Measurements from ENCODE around the gene PRODH2.
"Not testable (repeated sequence)": the region's sequence is repeated elsewhere in the genome, so short reads cannot be mapped to it uniquely, and the experiment has no call there.

PRODH2 gene

DNA sequence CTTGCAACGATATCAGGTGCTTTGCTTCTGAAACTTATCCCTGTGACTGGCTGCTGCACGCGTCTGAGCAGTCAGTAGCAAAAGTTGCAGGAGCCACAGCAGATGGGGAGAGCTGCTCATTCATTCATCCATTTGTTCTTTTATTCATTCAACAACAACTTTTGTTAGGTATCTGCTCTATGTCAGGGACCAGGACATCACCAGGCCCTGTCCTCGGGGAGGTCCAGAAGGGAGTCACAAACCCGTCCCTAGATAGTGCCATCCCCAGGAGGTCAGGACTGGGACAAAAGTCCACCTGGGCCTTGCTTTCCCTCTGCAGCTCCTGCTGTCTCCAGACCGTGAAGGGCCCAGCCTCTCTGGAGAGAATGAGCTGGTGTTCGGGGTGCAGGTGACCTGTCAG is 34.7 kb downstream of the PRODH2 start:
- DNase-seq, result no peak

DNA sequence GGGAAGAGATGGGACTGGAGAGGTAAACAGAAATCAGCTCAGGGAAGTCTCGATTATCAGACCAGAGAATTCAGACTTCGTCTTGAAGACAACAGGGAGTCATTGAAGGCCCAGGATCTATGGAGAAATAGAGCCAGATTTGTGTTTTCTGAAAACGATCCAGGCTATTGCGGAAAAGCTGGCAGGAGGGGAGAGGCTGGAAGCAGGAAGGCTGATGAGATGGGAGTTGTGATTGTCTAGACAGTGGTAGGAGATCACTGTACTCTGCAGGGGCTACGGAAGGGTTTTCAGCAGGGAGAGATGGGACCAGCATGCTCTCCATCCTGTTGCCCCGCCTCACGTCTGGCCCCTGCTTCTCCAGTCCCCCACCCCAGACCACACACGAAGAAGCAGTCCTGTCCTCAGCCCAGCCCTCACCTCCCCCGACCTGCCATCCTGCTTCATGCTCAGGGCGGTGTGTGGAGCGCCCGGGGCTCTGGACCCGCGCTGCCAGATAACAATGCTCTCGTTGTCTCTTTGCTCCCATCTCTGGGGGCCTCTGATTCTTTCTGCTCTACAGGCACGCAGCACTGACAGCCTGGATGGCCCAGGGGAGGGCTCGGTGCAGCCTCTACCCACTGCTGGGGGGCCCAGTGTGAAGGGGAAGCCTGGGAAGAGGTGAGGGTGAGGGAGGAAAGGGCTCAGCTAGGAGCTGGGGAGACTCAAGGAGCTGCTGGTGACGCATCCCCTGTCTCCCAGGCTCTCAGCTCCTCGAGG is 35.4 kb downstream of the PRODH2 start:
- no peak for DNase-seq

DNA sequence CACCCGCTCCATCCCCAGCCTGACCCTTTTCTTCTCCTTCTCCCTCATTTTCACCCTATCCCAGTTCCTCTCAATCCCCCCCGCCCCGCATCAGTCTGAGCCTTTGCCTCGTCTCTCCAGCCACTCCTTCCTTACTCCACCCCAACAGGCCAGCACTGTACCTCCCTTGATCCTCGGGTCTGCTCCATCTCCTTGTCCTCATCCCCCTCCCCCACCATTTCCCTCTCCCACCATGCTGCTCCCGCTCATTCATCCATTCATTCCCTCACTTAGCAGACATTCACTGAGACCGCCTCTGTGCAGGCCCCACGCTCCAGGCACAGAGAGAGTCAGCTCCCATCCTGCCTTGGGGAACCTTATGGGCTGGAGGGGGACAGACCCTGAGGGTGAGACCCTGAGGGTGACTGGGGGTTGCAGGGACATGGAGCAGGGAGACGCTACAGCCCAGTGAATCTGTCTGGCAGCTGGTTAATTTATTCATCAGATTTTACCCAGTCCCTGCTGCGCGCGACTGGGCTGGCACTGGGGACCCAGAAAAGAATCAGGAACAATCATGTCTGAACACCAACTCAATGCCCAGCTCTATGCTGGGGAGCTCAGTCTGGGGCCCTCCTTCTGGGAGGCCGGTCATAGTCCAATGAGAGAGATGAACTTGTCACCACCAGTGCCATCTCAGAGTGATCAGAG is 36.4 kb downstream of the PRODH2 start:
- no peak for DNase-seq

DNA sequence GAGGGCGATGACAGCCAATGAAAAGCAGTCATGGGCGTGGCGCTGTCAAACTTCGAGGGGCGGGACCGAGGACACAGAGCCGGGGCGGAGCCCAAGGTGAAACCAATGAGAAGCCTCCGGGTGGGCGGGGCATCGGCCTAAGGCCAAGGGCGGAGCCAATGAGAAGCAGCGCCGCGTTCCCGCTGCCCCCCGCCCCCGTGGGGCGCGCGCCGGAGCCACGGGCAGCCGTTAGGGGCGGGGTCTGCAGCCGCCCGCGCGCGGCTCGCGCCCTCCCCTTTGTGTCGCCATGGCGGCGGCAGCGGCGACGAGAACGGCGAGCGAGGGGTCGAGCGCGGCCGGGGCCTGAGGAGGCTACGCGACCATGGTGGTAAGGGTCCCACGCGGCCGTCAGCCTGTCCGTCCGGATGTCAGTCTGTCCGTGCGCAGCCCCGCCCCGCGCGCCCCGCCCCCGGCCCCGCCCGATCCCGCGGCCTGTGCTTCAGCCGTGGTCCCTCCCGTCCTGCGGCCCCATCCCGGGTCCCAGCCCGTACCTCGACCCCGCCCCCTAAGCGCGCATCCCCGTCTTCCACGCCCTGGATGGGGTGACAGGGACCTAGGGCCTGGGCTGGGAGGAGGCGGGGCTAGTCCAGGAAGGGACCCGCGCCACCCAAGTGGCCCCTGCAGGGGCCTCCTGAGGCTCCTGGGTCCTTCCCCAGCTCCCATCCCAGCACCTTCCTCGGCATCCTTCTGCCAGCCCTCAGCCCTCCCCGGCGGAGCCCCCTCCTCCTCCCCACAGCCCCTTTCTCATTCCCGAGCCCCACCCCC is 37.1 kb downstream of the PRODH2 start, which contains the start of gene ARHGAP33:
TSS of gene ARHGAP33 (plus strand) at position 267 of the 804 bp plus-strand sequence. CDS start at position 362, 95 bp downstream.
- peak; percentile 99 for DNase-seq

DNA sequence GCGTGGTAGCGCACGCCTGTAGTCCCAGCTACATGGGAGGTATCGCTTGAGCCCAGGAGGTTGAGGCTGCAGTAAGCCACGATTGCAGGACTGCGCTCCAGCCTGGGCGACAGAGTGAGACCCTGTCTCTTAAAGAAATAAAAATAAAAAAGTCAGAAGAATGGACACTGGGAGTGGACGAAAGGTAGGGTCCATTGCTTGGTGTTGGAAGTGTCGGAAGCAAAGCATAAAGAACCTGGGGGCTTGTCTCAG is 37.7 kb downstream of the PRODH2 start:
- DNase-seq, result no peak

DNA sequence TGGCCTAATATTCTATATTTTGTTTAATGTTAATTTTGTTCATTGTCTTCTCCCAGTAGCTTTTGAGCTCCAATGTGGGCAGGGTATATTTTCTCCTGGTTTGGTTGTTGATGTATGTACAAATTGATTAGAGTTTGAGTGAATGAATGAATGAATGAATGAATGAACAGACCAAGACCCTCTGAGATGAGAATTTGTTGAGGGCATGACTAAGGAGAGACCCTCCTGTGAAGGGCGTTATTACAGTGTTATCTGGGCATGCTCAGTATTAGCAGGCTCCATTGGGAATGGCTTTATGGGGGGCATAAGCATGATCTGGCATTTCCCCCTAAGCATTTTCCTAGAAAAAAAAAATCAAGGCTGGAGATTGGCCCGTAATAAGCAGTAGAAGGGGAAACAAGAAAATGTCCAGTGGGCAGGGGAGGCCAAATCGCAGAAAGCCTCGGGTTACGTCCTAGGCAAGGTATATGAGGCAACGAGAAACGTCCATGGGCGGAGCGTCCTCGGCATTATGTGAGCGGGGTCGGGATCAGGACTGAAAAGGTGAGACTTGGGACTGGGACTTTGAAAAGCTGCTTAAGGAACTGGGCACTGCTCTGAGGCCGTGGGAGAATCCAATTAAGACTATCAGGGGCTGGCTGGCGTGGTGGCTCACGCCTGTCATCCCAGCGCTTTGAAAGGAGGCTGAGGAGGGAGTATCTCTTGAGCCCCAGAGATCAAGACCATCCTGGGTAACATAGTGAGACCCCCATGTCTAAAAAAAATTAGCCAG is 38.2 kb downstream of the PRODH2 start:
- no peak for DNase-seq

DNA sequence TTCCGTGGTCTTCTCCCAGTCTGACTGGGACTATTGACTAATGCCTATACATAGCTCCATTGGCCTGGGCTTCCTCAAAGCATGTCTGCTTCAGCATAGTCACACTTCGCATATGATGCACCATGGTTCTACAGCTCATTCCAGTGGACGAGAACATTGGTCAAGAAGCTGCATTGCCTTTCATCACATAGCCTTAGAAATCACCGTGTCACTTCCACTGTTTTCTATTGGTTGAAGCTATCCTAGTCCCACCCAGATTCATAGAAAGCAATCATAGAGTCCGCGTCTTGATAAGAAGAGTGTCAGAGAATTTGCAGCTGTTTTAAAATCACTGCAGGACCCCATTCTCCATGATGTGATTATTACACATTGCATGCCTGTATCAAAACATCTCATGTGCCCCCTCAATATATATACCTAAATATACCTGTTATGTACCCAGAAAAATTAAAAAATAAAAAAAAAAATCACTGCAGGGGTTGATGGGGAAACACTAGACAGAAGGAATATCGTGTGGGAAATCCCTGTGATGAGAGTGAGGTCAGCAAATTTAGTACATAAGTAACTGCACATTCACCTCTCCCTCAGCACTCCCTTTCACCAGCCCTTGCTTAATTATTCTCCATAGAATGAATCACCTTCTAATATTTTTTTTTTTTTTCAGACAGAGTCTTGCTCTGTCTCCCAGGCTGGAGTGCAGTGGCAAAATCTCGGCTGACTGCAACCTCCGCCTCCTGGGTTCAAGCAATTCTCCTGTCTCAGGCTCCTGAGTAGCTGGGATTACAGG is 39.4 kb downstream of the PRODH2 start:
- no peak for DNase-seq

DNA sequence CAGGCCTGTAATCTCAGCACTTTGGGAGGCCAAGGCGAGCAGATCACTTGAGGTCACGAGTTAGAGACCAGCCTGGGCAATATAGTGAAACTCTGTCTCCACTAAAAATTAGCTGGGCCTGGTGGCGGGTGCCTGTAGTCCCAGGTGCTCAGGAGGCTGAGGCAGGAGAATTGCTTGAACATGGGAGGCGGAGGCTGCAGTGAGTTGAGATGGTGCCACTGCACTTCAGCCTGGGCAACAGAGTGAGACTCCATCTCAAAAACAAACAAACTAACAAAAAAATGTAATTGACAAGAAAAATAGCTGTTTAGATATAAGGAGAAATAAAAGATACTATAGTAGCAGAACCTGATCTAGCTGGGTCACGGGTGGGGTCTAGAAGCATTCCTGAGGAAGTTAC is 40.3 kb downstream of the PRODH2 start:
- DNase-seq, result not testable (repeated sequence)

DNA sequence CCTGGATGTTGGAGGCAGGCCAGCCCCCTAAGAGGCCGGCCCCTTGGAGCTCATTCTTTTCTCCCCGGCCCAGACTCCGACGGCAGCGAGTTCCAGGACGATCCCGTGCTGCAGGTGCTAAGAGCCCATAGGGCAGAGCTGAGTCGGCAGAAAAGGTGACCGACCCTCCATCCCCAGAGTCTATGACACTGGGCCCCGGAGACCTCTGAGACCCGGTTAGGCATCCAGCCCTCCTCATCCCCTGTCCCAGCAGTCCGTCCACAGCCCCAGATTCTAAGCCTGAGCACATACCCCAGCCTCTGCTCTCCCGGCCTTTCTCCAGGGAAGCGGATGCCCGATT is 44.6 kb downstream of the PRODH2 start:
- DNase-seq, result no peak

DNA sequence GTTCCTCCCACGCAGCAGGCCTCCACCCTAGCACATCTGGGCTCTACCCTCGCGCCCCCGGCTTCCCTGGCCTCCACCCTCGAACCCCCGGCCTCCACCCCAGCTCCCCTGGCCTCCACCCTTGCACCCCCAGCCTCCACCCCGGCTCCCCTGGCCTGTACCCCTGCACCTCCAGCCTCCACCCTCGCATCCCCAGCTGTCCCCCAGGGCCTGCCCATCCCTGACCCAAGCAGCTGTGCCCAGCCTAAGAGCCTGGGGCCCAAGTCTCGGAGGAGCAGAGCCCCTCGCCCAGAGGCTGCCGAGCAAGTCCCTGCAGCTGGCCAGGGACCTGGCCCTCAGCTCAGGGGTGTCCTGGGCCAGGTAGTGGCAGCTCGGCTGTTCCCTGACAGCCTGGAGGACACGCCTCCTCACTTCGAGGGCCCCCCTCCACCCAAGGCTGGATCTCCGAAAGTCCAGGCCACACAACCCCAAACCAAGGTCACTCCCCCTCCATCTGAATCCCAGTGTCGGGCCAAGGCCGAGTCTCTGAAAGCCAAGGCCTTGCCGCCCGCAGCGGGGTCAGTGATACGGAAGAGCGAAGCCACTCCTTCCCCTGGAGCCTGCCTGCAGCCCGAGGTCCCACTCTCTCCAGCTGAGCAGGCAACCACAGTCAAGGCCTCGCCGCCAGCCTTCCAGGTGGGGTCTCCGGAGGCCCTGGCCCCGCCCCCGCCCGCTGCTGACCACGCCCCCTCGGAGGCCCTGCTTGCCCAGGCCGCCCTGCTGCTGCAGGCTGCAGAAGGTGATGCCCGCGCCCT is 45.2 kb downstream of the PRODH2 start:
- no peak for DNase-seq

DNA sequence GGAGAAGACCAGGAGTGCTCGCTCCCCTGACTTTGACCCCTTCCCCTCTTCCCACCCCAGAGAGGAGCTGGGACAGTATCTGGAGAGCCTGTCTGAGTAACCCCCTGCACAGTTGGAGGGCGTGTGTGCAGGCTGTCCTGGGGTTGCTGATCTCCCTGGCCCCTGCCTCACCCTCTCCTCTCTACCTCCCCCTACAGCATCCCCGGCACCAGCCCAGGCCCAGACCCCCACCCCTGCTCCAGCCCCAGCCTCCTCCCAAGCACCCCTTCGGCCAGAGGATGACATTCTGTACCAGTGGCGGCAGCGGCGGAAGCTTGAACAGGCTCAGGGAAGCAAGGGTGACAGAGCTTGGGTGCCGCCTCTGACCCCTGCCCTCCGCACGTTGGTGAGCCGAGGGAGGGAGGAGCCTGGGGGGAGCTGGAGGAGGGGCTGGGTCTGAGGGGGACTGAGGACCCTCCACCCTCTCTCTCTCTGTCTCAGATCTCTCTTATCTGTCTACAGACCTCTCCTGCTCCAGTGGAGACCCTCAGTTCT is 46.0 kb downstream of the PRODH2 start:
- DNase-seq, result no peak

DNA sequence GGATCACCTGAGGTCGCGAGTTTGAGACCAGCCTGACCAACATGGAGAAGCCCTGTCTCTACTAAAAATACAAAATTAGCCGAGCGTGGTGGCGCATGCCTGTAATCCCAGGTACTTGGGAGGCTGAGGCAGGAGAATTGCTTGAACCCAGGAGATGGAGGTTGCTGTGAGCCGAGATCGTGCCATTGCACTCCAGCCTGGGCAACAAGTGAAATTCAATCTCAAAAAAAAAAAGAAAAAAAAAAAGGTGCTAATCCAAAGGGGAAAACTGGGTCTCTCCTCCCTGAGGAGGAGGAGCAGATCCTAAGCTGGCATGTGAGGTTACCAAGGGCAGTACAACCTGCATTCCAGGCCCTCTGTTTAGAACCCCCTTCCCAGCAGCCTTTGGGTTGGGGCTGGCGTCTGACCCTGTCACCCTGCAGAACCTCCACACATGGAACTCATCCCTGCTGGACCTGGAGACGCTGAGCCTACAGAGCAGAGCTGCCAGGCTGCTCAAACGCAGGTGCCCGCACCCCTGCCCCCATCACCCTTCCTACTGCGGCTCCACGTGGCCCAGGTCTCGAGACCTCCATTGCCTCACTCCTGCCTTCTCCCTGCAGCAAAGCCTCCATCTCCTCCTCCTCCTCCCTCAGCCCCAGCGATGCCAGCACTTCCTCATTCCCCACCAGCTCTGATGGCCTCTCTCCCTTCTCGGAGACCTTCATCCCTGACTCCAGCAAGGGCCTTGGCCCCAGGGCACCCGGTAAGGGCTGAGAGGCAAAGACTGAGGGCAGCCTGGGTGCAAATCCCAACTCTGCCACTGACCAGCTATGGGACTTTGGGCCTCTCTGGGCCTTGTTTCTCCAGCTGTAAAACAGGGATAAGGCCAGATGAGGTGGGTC is 48.0 kb downstream of the PRODH2 start:
- DNase-seq, result no peak

DNA sequence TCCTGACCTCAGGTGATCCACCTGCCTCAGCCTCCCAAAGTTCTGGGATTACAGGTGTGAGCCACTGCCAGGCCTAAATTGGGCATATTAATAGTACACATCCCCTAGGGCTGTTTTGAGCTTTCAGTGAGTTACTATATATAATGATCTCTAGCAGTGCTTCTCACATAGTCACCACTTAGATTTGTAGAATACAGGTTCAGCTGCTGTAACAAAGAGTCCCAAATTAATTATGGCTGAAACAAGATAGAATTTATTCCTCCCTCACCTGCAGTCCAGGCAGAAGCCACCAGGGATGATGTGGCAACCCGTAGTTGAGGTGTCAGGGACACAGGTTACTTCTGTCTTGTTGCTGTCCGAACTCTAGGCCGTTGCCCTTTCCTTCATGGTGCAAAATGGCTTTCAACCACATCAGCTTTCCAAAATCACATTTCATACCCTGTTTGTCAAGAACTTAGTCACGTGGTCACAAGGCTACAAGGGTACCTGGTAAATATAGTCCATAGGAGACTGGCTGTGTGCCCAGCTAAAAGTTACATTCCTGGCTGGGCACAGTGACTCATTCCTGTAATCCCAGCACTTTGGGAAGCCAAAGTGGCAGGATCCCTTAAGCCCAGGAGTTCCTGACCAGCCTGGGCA is 51.8 kb downstream of the PRODH2 start:
- no peak for DNase-seq

DNA sequence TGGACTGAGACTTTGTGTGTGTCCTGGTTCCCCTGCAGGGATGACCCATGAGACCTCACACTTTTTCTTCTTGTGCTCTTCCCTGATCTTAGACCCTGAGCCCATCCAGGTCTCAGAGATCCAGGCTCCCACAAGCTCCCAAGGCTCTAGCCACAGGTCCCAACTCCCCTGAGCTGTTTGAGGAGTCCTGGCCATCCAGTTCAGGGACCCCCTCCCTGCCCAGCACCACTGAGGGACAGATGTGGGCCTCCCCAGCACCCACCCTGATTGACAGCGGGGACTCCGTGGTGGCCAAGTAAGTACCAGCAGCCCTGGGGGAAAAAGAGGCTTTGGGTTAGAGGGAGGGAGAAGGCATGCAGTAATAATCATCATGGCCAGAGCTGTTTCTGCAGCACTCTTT is 52.9 kb downstream of the PRODH2 start:
- DNase-seq, result no peak

DNA sequence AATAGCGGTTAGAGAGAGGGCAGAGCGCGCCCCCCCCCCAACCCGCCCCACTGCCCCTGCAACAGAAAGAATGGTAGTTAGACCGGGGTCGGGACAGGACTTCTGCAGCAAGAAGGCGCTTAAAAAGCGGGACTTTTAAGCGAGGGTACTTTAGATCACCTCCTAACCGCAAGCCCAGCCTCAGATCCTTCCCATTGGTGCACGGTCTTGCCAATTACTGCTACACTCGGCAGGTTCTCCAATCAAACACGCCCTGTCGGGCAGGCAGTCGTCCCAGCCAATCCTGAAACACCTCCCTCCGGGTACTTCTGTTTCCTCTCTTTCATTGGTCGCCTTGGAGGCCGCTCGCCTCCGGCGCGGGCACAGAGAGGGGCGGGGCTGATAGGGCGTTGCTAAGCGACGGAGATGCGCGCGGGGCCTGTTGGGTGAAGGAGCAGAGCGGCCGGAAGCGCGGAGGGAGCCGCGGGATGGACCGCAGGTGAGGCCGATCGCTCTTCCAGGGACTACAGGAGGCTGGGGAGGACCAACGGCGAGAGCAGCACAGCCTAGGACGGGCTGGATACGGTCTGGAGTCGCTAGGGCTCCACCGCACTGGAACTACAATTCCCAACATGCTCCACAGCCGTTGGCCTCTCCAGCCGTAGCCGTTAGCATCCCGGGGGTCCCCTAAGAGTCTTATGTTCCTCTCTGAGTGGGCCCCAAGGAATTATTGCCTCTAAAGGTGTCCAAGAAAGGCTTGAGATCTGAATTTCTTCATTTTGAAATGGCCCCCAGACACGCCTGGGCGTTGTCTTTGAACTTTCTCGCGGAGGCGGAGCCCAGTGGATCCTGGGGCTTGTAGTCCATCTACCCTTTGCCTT is 54.7 kb downstream of the PRODH2 start, which contains the start of gene PROSER3:
TSS of gene PROSER3 (plus strand) at position 428 of the 860 bp plus-strand sequence. CDS start at position 468, 40 bp downstream.
- peak; percentile 96 to 97 for DNase-seq

DNA sequence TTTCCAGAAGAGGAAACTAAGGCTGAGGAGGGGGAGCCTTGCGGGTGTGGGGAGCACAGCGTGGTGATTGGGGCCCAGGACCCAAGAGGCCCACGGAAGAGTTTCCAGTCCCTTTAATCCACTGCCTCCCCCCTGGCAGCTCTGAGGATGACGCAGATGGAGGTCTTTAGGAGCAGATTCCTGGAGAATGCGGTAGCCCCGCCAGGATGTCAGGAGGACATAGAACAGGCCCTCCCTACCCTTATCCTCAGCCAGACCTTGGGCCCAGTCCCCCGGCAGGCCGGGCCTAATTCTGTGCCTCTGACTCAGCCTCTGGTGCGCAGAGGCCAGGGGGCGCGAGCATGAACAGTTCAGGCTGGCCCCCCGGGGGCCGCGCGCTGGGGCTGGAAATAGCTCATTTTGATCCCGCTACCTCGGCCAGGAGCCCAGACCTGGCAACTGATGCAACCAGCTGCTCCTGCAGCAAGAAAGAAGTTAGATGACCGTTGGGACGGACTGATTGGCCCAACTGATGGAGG is 55.4 kb downstream of the PRODH2 start:
- DNase-seq, result no peak

DNA sequence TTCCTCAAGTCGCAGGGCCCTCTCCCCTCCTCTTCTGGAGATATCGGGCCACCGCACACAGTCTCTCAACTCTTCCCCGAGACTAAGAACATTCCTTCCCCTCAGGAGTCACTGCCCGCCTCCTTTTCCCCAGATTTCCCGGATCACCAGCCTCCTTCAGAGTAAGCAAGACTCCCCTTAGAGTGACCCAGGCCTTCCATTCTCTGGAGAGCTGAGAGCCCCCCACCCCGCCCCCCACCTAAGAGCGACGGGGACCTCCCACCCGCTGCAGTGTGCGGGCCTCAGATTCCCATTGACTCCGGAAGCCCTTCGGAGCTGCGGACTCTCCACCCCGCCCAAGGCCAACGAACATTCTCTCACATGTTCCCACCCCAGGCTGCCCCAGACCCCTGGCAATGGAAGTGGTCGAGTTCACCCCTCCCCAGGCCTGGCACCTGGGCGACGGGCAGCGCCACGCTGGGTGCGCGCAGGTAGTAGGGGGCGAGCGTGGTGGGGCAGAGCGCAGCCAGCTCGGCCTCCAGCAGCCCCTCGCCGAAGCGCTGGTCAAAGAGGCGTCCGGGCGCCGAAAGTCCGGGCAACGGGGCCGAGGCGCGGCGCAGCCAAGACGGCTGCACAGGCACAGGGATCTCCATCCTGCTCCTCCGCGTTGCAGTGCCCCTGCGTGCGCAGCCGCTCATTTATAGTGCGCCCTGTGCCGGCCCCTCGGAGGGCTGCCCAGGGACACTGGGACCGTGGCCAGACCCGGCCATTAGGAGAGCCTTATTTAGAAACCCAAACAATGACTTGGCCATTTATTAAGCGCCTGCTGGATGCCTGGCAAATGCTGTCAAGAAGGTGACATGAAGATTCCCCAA is 56.0 kb downstream of the PRODH2 start, which contains the start of gene HSPB6:
TSS of gene HSPB6 (minus strand) at position 653 of the 854 bp plus-strand sequence. CDS start at position 632, 21 bp downstream.
- no peak for DNase-seq

Data from activated CD4-positive, alpha-beta T cell treated with anti-CD3 and anti-CD28 coated beads for 4 hours (primary cell).